GM12872 (cell line): ENCODE measurements around the gene MAGEB3.

Source experiments
- CTCF ChIP-seq: IDR thresholded peaks from 3 replicates; pipeline ENCODE4 v1.5.1; 2011; ENCODE audit warnings: low read depth, mild to moderate bottlenecking, low read length, moderate library complexity; ENCODE audit not compliant: insufficient read depth

The MAGEB3 gene

DNA sequence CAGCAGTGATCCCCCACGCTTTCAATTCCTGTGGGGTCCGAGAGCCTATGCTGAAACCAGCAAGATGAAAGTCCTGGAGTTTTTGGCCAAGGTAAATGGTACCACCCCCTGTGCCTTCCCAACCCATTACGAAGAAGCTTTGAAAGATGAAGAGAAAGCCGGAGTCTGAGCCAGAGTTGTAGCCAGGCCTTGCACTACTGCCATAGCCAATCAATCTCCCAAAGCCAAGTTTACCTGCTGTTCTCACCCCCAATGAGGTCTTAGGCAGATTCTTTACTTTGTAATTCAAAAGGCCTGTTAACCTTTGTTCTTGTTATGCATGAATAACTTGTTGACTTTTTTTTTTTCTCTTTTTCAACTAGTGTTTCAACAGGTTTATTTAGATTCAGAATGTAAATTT, 11.1 kb upstream of the MAGEB3 start:
- no peak for TF ChIP-seq CTCF

DNA sequence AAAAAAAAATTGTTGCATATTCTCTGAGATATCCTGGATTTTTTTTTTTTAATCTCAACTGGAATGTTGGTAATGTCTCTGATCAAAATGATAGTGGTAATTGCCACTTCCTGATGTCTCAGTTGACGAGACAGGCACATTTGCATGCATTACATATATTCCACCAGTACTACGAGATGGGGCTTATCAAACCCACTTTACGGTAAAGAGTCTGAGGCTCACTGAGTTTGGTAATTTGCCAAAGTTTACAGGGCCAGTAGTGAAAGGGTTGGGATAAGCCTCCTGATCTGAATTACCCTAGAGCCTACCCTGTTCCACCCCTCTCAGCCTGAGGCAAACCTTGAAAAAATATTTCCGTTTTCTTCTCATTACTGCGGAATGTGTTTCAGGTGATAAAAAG, 9.8 kb upstream of the MAGEB3 start:
- no peak for TF ChIP-seq CTCF

DNA sequence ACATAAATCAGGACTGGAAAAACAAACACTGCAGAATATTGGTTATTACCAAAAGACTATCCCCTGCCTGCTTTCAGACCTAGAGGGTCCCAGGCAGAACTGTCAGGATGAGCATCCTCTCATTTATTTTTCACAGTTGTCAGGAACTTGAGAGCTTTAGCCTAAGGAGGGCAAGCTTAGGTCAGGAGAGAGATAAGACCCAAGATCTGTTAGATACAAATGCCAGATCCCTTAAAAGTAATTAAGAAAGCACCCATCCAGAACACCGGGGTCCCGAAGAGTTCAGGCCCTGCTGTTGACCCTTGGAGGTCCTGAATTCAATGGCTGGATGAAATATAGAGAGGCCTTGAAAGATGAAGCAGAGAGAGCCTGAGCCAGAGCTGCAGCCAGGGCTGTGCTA, 5.9 kb upstream of the MAGEB3 start:
- no peak for TF ChIP-seq CTCF

DNA sequence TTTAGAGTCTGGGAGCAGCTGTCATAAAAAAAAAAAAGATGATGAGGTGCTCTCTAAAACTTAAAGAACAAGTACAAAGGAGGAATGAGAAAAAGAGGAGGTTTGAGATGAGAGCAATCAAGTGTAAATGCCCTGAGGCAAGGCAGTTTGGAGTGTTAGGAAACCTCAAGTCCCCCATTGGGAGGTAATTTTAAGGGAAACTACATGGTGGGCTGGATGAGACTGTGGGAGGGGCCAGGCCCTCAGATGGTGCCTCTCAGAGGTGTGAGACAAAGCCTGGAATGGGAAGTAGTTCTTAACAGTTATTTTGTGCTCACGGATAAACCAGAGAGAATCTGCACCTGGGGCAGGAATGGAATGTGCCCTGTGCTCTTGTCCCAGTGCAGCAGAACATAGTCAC, 1.9 kb upstream of the MAGEB3 start:
- TF ChIP-seq CTCF = no peak

DNA sequence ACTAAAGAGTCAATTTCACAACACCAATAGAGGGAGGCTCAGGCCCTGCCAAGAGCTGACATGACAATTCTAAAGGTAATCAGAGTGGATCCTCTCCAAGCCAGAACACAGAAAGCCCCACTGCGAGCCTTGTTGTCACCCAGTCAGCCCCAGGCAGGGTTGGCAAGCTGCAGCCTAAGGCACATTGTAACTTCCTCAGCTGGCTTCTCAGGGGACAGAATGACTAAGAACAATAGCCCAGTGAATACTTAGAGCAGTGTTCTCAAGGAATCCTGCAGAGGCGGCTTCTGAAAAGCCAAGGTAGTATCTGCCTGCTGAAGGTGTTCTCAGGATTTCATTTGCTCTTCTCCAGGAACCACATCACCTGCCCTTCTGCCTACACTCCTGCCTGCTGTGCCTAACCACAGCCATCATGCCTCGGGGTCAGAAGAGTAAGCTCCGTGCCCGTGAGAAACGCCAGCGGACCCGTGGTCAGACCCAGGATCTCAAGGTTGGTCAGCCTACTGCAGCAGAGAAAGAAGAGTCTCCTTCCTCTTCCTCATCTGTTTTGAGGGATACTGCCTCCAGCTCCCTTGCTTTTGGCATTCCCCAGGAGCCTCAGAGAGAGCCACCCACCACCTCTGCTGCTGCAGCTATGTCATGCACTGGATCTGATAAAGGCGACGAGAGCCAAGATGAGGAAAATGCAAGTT, 11.4 kb downstream of the MAGEB3 start, which contains the start of gene MAGEB4:
Gene MAGEB4 (plus strand): TSS at position 277 of the 692 bp plus-strand sequence. CDS start 136 bp downstream, at position 413.
- TF ChIP-seq CTCF = no peak

DNA sequence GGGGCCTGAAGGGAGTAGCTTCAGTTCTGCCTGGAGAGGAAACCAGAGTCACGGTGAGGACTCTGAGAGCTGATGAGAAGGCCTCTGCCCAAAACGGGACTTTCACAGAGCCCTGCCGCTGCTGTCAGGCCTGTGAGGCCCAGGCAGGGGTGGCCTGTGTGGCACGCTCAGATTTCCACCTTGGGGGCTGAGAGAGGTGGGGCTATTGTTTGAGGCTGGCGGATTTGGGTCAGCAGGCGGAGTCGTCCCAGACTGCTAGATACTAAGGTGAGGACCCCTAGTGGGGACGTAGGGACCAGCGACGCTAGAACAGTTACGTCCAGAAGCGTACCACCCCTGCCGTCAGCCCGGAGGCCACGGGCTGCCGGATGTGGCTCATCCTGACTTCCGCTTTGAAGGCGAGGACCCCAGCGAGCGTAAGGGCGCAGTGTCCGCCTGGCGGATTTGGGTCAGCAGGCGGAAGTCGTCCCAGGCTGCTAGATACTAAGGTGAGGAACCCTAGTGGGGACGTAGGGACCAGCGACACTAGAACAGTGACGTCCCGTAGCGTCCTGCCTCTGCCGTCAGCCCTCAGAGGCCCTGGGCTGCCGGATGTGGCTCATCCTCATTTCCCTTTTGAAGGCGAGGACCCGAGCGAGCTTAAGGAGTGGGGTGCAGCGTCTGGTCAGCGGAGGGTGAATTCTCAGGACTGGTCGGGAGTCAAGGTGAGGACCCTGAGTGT, 16.5 kb downstream of the MAGEB3 start, which contains the start of gene MAGEB1:
Gene MAGEB1 (plus strand): TSS at position 378 of the 721 bp plus-strand sequence. CDS start 3,348 bp downstream, outside the sequence.
- TF ChIP-seq CTCF = peak; percentile 6; the same call in 1 of the 3 replicates

DNA sequence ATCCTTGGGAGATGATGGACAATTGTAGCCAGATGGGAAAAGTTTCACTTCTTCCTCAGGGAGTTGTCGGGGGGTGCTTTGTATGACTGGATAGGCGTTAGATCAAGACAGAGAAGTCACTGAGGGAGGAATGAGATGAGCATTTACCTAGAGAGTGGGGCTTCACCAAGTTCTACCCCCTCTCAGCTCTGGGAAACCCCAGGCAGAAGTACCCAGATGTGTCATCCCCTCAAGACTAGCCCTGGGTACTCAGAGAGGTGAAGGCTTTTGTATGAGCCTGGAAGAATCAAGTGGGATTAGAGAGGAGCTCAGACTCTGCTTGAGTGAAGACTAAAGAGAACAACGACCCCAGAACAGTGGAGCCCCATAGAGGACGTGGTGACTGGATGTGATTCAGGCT, 18.4 kb downstream of the MAGEB3 start:
- TF ChIP-seq CTCF = no peak
